Endothelial cell of umbilical vein (primary cell): ENCODE results near the gene TMEM161A. TPM values are rescaled to one million over a fixed set of nuclear protein-coding genes. Genes with fewer than 3 reads are reported as not detected.

ENCODE experiments used
- BruUV-seq: library from RNA; stranded (reverse); fragments of 400-500 nt; replicated peaks from 2 replicates; lab custom pipeline; 2021; lab: Mats Ljungman, UMichigan
- CTCF ChIA-PET: fragments of 300-600, 350-600 bp; sonication (Branson Sonifier 250); formaldehyde crosslinking; loops from one replicate; lab custom pipeline; 2021; ENCODE audit warnings: antibody characterized with exemption, inconsistent platforms; lab: Charles Lee
- POLR2A ChIA-PET: fragments of 300-600, 350-600 bp; sonication (Branson Sonifier 250); formaldehyde crosslinking; loops from one replicate; lab custom pipeline; 2021; ENCODE audit warnings: antibody characterized with exemption, inconsistent platforms; lab: Charles Lee
- DNase-seq: peaks from one replicate; pipeline ENCODE4 v3.0.0-alpha.2; 2011; ENCODE audit warnings: low read depth, low spot score
- FAIRE-seq: peaks from 2 replicates; lab custom pipeline; 2011; peaks lifted over from hg19 to GRCh38; lab: Jason Lieb, UNC
- H2AFZ ChIP-seq: 2 replicates; pipeline ENCODE4 v1.6.0; 2012; ENCODE audit warnings: low read depth, low read length, control low read depth, inconsistent platforms
- H3K27ac ChIP-seq: 2 replicates; pipeline ENCODE4 v1.5.1; 2011; ENCODE audit warnings: low read depth, mild to moderate bottlenecking, control low read depth, low read length, moderate library complexity; ENCODE audit not compliant: insufficient read depth
- H3K27me3 ChIP-seq, 2 experiments: 2 replicates each; pipeline versions ENCODE4 v1.6.0 to v1.6.1; 2011; ENCODE audit warnings: low read length in 2 of 2, mixed read lengths in 1 of 2; ENCODE audit not compliant: control insufficient read depth in 2 of 2, insufficient read depth in 2 of 2
- H3K36me3 ChIP-seq, 2 experiments: 2 replicates in 1 of 2; 3 replicates in 1 of 2; pipeline ENCODE4 v1.5.1; 2011; ENCODE audit warnings: low read length in 2 of 2, mild to moderate bottlenecking in 1 of 2, moderate library complexity in 1 of 2; ENCODE audit not compliant: control insufficient read depth in 2 of 2, insufficient read depth in 2 of 2; ENCODE audit errors: extremely low read depth in 1 of 2
- H3K4me1 ChIP-seq: 3 replicates; pipeline ENCODE4 v1.5.1; 2011; ENCODE audit warnings: mild to moderate bottlenecking, low read length; ENCODE audit not compliant: control insufficient read depth, insufficient read depth; ENCODE audit errors: extremely low read depth
- H3K4me2 ChIP-seq: 2 replicates; pipeline ENCODE4 v1.6.1; 2011; ENCODE audit warnings: low read length, control low read depth, mixed read lengths; ENCODE audit not compliant: insufficient read depth
- H3K4me3 ChIP-seq, 3 experiments: fragments of 200-600 bp in 1 of 3; sonication (generic), shearing (Covaris generic) in 1 of 3; replicated peaks in 1 of 3; 2 replicates each; pipeline ENCODE4 v1.5.1; 2011 to 2016; ENCODE audit warnings: control low read depth in 3 of 3, low read length in 3 of 3, mild to moderate bottlenecking in 2 of 3, inconsistent platforms in 1 of 3, low read depth in 1 of 3, moderate library complexity in 1 of 3; ENCODE audit not compliant: insufficient read depth in 1 of 3
- H3K79me2 ChIP-seq: 2 replicates; pipeline ENCODE4 v1.6.0; 2012; ENCODE audit warnings: low read length, inconsistent platforms; ENCODE audit not compliant: control insufficient read depth, insufficient read depth
- H3K9ac ChIP-seq: replicated peaks from 2 replicates; pipeline ENCODE3; 2011; ENCODE audit warnings: low read length, control low read depth; ENCODE audit not compliant: insufficient read depth; ENCODE audit errors: extremely low read depth
- H3K9me1 ChIP-seq: replicated peaks from 3 replicates; pipeline ENCODE4 v1.6.0; 2011; ENCODE audit warnings: mild to moderate bottlenecking, low read length; ENCODE audit not compliant: control insufficient read depth, insufficient read depth; ENCODE audit errors: extremely low read depth
- H3K9me3 ChIP-seq: replicated peaks from 2 replicates; pipeline ENCODE4 v1.5.1; 2012; ENCODE audit warnings: low read length, inconsistent platforms; ENCODE audit not compliant: control insufficient read depth, insufficient read depth
- H4K20me1 ChIP-seq: replicated peaks from 2 replicates; pipeline ENCODE3; 2011; ENCODE audit warnings: mild to moderate bottlenecking, low read length; ENCODE audit not compliant: control insufficient read depth, insufficient read depth; ENCODE audit errors: extremely low read depth
- CTCF ChIP-seq, 2 donors: IDR thresholded peaks; 1 replicate in 1 of 2; 2 replicates in 1 of 2; pipeline ENCODE4 v1.5.1; 2011; ENCODE audit warnings: low read length in 2 of 2, mild to moderate bottlenecking in 2 of 2, moderate library complexity in 2 of 2, control low read depth in 1 of 2, inconsistent platforms in 1 of 2, low read depth in 1 of 2; ENCODE audit not compliant: insufficient read depth in 1 of 2; ENCODE audit errors: extremely low read depth in 1 of 2
- EZH2 ChIP-seq: IDR thresholded peaks from 2 replicates; pipeline ENCODE4 v1.6.1; 2012; ENCODE audit warnings: borderline replicate concordance, low read depth, mild to moderate bottlenecking, moderate library complexity, low read length, inconsistent platforms; ENCODE audit not compliant: severe bottlenecking
- FOS ChIP-seq: IDR thresholded peaks from 2 replicates; pipeline ENCODE4 v1.6.1; 2011; ENCODE audit warnings: mild to moderate bottlenecking, low read length, moderate library complexity, borderline replicate concordance; ENCODE audit not compliant: insufficient read depth
- GATA2 ChIP-seq: IDR thresholded peaks from 2 replicates; pipeline ENCODE4 v1.7.0; 2011; ENCODE audit warnings: low read depth, mild to moderate bottlenecking, moderate library complexity, mixed read lengths, low read length; ENCODE audit not compliant: insufficient read length, insufficient read depth
- JUN ChIP-seq: IDR thresholded peaks from 2 replicates; pipeline ENCODE4 v1.6.1; 2011; ENCODE audit warnings: borderline replicate concordance, low read depth; ENCODE audit not compliant: insufficient read length, insufficient read depth
- MAX ChIP-seq: IDR thresholded peaks from 2 replicates; pipeline ENCODE4 v1.6.1; 2011; ENCODE audit not compliant: insufficient read depth, insufficient read length
- MYC ChIP-seq: IDR thresholded peaks from one replicate; pipeline ENCODE4 v1.6.1; 2011; ENCODE audit warnings: mild to moderate bottlenecking, low read depth, low read length
- POLR2A ChIP-seq: IDR thresholded peaks from 2 replicates; pipeline ENCODE4 v1.6.1; 2012; ENCODE audit warnings: low read depth, mild to moderate bottlenecking, control low read depth, low read length
- POLR2AphosphoS5 ChIP-seq: IDR thresholded peaks from 2 replicates; pipeline ENCODE4 v1.6.1; 2012; ENCODE audit warnings: low read depth, mild to moderate bottlenecking, control low read depth, low read length, moderate library complexity; ENCODE audit not compliant: insufficient read depth
- dilution Hi-C: fragments of 300-500 bp; cut with MboI; formaldehyde crosslinking; loops from one replicate; pipeline ENCODE4 v1.15.0; 2019; ENCODE audit warnings: low sequenced_read_pairs; ENCODE audit not compliant: extremely low pct_ligation_motif_present
- intact Hi-C: fragments of 100-400 bp; cut with micrococcal nuclease; formaldehyde crosslinking; loops from one replicate; pipeline ENCODE4 v1.10.0; 2022
- polyA plus RNA-seq, 4 experiments: library from polyadenylated mRNA; depleted of rRNA in 3 of 4; stranded (reverse) in 3 of 4; unstranded in 1 of 4; fragments of >200 nt; gene quantifications; 2 replicates each; pipeline versions ENCODE4 v1.2.1 to v1.2.3, GENCODE V29; 2011 to 2012; ENCODE audit warnings: missing spikeins in 1 of 4
- total RNA-seq: library from RNA; stranded (reverse); gene quantifications from 2 replicates; pipeline ENCODE4 v1.2.3, GENCODE V29; 2021

The TMEM161A gene
- total and polyA plus RNA-seq, 2 donors (not counting 3 experiments of a cell fraction or from before 2014, with no cell fraction given): 24.1 to 54.9 TPM

GRCh38 chr19:19126102-19126501, 12.2 kb downstream of the TMEM161A start:
- Histone ChIP-seq H3K9ac (no peak overlapping the region), H3K27ac (no peak overlapping the region), H3K27me3 (no peaks in the 10 kb centered on the region), H3K36me3 (no peaks in the 10 kb centered on the region), H2AFZ (no peak overlapping the region), H3K4me3 (no peak overlapping the region), H4K20me1 (no peaks in the 10 kb centered on the region), H3K4me1 (no peaks in the 10 kb centered on the region), H3K9me1 (no peaks in the 10 kb centered on the region), H3K4me2 (no peak overlapping the region), H3K79me2 (no peaks in the 10 kb centered on the region), H3K9me3 (no peaks in the 10 kb centered on the region)
- BruUV-seq: no TSS peak
- TF ChIP-seq MAX (no peak), GATA2 (no peak), MYC (no peak), FOS (no peak), POLR2AphosphoS5 (no peak), POLR2A (no peak), JUN (no peak), EZH2 (no peak), CTCF (IDR thresholded peaks at IDR 0.05; ENCODE audit: extremely low read depth in 1 of 2, insufficient read depth in 1 of 2, low read depth in 1 of 2, low read length in 2 of 2) (no peak)
- dilution Hi-C loops: no loop called here
- FAIRE-seq: no peak
- intact Hi-C loops: no loop called here
- DNase-seq: no peak
- ChIA-PET CTCF (no interaction called here), POLR2A (no interaction called here)
